ENCODE results near the gene TREX2. TPM values are rescaled to one million over a fixed set of nuclear protein-coding genes. Genes with fewer than 3 reads are reported as not detected.

The TREX2 gene
- total and polyA plus RNA-seq, 2 of the 4 experiments (the other 2 are of a cell fraction): 0.36 to 0.84 TPM

GRCh38 chrX:153478746-153479145 is 32.9 kb upstream of the TREX2 start:
- Histone ChIP-seq H3K4me1 (ENCODE audit: control insufficient read depth, insufficient read depth, low read length) (peaks cover 23% of the 10 kb centered on the region), H3K4ac (ENCODE audit: low read depth, low read length) (no peak overlapping the region), H2BK120ac (ENCODE audit: low read depth, low read length) (no peak overlapping the region), H4K8ac (ENCODE audit: low read depth in 2 of 2, low read length in 2 of 2) (no peak overlapping the region), H2AFZ (replicated peaks; ENCODE audit: low read length, poor library complexity) (peak overlapping the region; percentile 5), H2BK5ac (ENCODE audit: low read depth, low read length, poor library complexity, severe bottlenecking) (no peak overlapping the region), H3K18ac (ENCODE audit: low read depth, low read length) (no peak overlapping the region), H3K4me3 (ENCODE audit: insufficient read depth, low read depth, low read length) (no peak overlapping the region), H4K20me1 (ENCODE audit: insufficient read depth, low read length) (no peaks in the 10 kb centered on the region), H3K27me3 (ENCODE audit: control insufficient read depth, insufficient read depth, low read length) (no peaks in the 10 kb centered on the region), H3K9ac (ENCODE audit: low read depth, low read length) (no peak overlapping the region), H2BK20ac (ENCODE audit: low read depth, low read length) (no peak overlapping the region), H3K14ac (replicated peaks; ENCODE audit: low read depth, low read length) (no peak overlapping the region), H3K56ac (ENCODE audit: extremely low read depth, insufficient read depth, low read length) (no peak overlapping the region), H2AK5ac (ENCODE audit: low read depth, low read length) (peak overlapping the region; percentile 28; the same call in 1 of the 2 replicates), H3K79me1 (ENCODE audit: low read depth in 1 of 2, low read length in 2 of 2) (peaks cover 0 to 5% of the 10 kb centered on the region in 2 experiments; a peak in 1 of 4 replicates), H4K5ac (ENCODE audit: low read depth, low read length) (no peak overlapping the region), H3K4me2 (ENCODE audit: low read depth, low read length) (no peak overlapping the region), H3K9me3 (ENCODE audit: control insufficient read depth, insufficient read depth, low read length) (no peaks in the 10 kb centered on the region), H3K23ac (ENCODE audit: low read depth, low read length) (no peak overlapping the region), H4K91ac (ENCODE audit: insufficient read depth, low read depth, low read length) (no peak overlapping the region), H2BK15ac (ENCODE audit: low read depth, low read length) (no peak overlapping the region), H3K27ac (ENCODE audit: insufficient read depth, low read length) (no peak overlapping the region), H3K9me1 (ENCODE audit: insufficient read depth, low read length) (peaks cover 23% of the 10 kb centered on the region), H2AK9ac (replicated peaks; ENCODE audit: low read depth, low read length, poor library complexity) (no peak overlapping the region), H3K36me3 (ENCODE audit: control insufficient read depth, insufficient read depth, low read length) (no peaks in the 10 kb centered on the region)
- no TSS peak for BruUV-seq (replicated peaks)
- POLR2A ChIA-PET (ENCODE audit: unreplicated experiment): no interaction called here
- intact Hi-C loops (cut with micrococcal nuclease): no loop called here
- 84% methylated on average over 9 of the region's 16 CpGs; no CpG with 5 or more reads in 1 of the 2 experiments for WGBS, 2 experiments (ENCODE audit: extremely low coverage in 2 of 2, insufficient read length in 1 of 2)
- no peak for DNase-seq
- in situ Hi-C loops (cut with MboI; ENCODE audit: low sequenced_read_pairs): no loop called here
- TF ChIP-seq MAFK (IDR thresholded peaks at IDR 0.05; ENCODE audit: low read depth, low read length) (no peak), MAZ (IDR thresholded peaks at IDR 0.05; ENCODE audit: borderline replicate concordance, low read depth, low read length) (no peak), NFE2L2 (IDR thresholded peaks at IDR 0.05; ENCODE audit: low read depth, low read length) (no peak), RCOR1 (IDR thresholded peaks at IDR 0.05; ENCODE audit: insufficient replicate concordance, low read length) (no peak), CEBPB (IDR thresholded peaks at IDR 0.05; ENCODE audit: low read depth, low read length) (no peak), FOS (IDR thresholded peaks at IDR 0.05; ENCODE audit: low read depth, low read length) (no peak), USF2 (IDR thresholded peaks at IDR 0.05; ENCODE audit: low read depth, low read length) (no peak), RFX5 (IDR thresholded peaks at IDR 0.05; ENCODE audit: low read depth, low read length) (no peak), MXI1 (IDR thresholded peaks at IDR 0.05; ENCODE audit: borderline replicate concordance, low read depth, low read length) (no peak), SMC3 (IDR thresholded peaks at IDR 0.05; ENCODE audit: low read depth, low read length) (no peak), BHLHE40 (IDR thresholded peaks at IDR 0.05; ENCODE audit: low read depth, low read length) (no peak), POLR2A (IDR thresholded peaks at IDR 0.05; ENCODE audit: low read depth, low read length) (no peak), CTCF (conservative IDR thresholded peaks at IDR 0.05; ENCODE audit: low read depth, low read length) (no peak), CHD1 (IDR thresholded peaks at IDR 0.05; ENCODE audit: low read depth, low read length) (no peak), RAD21 (IDR thresholded peaks at IDR 0.05; ENCODE audit: low read length) (no peak), ELK1 (IDR thresholded peaks at IDR 0.05; ENCODE audit: borderline replicate concordance, low read depth, low read length) (no peak)
- CTCF ChIA-PET: no interaction called here
- no peak for ATAC-seq (ENCODE audit: low read depth)
- dilution Hi-C loops (cut with HindIII; ENCODE audit: low sequenced_read_pairs, unreplicated experiment): no loop called here

Data from IMR-90 (cell line).